ENCODE measurements around the gene SCML2.
"Not testable (repeated sequence)": the region's sequence is repeated elsewhere in the genome, so short reads cannot be mapped to it uniquely, and the experiment has no call there.

Gene SCML2

DNA sequence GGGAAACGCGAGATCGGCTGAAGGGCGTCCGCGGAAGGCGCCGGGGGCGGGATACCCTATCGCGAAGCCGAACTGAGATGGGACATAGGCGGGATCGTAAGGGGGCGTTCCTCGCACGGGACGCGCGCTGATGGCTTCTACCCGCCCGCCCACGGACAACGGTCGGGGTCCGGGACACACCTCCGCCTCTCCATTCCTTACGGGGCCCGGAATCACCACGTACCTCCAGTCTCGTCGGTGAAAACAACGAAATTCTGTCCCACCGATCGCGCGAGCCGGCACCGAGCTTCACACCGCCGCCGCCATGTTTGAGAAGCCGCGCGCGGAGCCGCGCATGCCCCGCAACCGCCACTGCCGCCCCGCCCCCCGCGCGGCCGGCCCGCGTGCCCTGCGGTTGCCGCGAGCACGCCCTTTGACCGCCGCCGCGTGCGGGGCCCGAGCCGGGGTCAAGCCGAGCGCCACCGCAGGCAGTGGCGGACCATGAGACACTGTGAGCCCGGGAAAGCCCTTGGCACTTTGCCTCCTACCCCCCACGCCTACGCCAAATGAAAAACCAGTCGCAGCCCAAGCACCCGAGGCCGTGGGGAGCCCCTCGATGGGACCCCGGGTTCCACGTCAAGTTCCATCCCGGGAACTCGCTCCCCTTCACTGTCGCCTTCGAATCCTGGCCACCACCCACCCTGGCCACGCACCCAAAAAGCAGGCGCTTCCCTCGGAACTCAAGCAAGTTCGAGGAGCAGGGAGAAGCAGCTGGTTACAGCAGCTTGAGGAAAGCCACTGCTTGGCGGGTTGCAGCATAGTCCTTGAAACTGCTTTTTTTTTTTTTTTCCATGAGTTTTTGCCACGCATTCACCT is at the start of gene SCML2:
SCML2 (minus strand) TSS at position 320 of the 855 bp plus-strand sequence. CDS start 20,617 bp downstream, outside the sequence.
- DNase-seq (ENCODE audit: low spot score), result peak; percentile 9

DNA sequence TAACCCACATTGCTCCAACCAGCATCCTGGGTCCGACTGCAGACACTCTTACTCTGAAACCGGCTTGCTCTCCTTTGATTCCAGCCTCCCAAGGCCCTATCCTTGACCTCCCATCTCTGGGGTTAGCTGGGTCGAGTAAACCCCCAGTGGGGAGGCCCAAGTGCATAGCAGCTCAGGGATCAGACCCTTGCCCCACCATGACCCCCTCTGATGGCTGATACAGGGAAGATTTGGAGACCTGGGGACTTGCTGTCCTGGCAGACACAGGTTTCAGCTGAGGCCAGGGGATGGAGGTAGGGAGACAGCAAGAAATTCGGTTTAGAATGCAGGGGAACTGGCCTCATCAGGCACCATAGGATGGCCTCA is 47.3 kb upstream of the SCML2 start:
- no peak for DNase-seq (ENCODE audit: low spot score)

DNA sequence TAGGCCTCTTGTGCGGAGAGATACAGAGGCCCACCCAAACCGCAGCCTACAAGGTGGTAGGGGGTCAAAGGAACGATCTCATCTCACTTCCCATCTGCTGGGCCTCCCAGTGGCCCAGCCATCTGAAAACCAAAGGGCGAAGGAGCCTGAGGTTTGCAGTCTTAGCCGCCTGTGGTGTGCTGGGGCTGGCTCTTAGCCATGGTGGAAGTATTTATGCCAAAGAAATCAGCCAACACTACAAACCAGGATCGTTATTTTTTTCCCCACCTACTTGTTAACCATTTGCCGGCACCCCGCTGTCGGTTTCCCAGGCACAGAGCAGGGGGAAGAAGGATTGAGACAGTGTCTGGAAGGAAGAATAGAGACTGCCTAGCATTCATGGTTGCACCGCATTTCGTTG is 40.0 kb upstream of the SCML2 start:
- no peak for DNase-seq (ENCODE audit: low spot score)

DNA sequence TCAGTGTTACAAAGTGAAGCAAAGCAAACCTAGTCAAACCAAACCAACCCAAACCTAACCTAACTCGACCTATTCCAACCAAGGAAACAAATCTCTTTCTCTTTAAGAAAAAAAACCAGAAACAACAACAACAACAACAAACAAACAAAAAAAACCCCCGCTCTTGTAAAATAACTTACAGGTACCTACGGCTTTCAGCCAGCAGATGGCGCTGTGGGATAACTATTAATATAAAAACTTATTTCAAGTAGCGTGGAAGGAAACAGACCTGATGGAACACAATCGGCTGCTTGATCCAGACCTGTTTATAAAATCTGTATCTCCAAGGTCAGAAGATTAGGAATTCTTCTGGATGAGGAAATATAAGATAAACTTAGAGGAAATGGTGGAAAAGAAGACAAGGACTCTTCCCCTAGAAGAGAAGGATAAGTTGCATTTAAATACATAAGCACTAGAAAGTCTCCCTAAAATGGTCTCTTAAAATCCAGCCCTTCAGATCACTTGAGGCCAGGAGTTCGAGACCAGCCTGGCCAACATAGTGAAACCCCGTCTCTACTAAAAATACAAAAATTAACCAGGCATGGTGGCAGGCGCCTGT is 36.6 kb upstream of the SCML2 start:
- DNase-seq (ENCODE audit: low spot score), result peak; percentile 61

DNA sequence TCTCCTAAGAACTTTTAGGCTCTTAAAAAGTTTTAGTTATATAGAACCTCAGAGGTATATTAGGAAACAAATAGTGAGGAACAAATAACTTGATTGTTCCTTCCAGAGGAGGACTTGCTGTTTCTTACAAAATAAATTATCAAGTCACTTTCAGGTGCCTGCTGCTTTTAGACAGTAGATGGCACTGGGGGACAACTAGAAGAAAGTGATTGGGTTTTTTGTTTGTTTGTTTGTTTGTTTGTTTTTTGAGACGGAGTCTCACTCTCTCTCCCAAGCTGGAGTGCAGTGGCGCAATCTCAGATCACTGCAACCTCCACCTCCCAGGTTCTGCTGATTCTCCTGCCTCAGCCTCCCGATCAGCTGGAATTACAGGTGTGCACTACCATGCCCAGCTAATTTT is 35.5 kb upstream of the SCML2 start:
- DNase-seq (ENCODE audit: low spot score), result peak; percentile 13

DNA sequence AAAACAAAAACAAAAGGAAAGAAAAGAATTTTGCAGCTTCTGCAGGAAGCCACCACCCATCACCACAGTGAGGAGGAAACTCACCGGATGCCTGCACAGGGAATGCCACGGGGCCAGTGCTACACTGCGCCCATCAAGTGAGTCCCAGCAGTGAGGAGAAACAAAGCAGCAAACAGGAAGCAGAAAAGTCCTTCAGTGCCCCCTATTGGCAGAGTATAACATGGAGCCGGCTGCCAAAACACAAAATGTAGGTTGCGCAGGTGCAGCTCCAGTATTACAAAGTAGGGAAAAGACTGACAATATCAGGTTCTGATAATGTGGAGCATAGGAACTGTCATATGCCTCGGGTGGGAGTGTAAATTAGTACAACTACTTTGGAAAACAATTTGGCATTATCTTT is 23.3 kb upstream of the SCML2 start:
- peak; percentile 21 for DNase-seq (ENCODE audit: low spot score)

DNA sequence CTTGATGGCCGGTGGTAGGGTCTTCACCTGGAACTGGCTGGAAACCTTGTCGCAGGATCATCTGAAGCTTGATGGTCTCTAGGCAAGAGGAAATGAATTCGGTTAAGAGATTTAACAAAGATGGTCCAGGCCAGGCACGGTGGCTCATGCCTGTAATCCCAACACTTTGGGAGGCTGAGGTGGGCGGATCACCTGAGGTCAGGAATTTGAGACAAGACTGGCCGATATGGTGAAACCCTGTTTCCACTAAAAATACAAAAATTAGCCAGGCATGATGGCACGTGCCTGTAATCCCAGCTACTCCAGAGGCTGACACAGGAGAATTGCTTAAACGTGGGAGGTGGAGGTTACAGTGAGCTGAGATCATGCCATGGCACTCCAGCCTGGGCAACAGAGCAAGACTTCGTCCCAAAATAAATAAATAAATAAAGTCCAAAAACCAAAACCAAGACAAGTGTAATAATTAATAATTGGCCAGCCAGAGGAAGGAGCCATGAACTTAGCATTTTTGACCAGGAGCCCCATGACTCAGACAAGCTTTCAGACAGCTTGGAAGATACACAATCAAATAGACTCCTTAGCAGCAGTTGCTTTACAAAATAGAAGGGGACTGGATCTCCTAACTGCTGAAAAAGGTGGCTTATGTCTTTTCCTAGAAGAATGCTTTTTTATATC is 20.8 kb upstream of the SCML2 start:
- DNase-seq (ENCODE audit: low spot score), result not testable (repeated sequence)

DNA sequence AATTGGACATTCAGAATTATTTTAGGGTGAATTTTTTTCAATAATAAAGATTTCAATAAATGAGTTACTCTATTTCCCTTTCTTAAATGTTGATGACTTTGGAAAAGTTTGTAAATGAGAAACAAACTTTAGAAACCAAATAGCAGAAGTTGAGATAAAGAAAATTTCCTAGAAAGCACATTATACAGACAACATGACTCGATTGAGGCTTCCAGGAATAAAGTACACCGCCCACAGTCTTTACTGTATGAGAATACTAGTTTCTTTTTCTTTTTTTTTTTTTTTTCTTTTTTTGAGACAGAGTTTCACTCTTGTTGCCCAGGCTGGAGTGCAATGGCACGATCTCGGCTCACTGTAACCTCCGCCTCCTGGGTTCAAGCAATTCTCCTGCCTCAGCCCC is 14.6 kb upstream of the SCML2 start:
- not testable (repeated sequence) for DNase-seq (ENCODE audit: low spot score)

DNA sequence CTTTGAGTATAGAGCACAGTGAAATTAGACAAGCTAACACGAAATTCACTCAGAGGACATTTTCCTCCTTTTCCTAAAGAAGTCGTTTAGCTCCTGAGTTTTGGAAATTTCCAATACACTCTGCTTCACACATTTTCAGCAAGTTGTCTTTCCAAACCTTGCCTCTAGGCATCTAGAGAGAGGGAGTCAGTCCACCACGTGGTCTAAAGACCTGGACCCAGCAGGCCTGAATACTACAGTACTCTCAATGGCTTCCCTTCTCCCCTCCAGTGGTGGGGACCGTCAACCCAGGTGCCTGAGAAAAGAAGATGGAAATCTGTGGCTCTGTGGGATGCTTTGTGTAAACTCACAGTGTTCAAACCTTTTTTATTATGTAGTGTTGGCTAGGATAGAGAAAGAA is 13.9 kb upstream of the SCML2 start:
- DNase-seq (ENCODE audit: low spot score), result no peak

DNA sequence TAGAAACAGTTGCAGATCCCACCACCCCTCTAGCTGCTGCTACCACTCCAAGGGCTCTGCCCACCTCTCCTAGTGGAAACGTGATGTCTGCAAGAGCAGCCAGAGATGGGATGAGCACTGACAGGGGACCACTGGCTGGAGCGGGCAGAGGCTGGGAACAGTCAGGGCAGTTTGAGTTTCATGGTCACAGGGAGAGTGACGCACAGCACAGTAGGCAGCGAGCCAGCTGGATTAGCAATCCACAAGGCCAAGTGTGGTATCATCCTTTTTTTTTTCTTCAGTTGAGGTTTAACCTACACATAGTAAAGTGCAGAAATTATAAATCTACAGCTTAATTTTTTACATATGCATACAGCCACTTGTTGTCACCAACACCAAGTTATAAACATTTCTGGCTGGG is 6.4 kb upstream of the SCML2 start:
- DNase-seq (ENCODE audit: low spot score), result no peak

DNA sequence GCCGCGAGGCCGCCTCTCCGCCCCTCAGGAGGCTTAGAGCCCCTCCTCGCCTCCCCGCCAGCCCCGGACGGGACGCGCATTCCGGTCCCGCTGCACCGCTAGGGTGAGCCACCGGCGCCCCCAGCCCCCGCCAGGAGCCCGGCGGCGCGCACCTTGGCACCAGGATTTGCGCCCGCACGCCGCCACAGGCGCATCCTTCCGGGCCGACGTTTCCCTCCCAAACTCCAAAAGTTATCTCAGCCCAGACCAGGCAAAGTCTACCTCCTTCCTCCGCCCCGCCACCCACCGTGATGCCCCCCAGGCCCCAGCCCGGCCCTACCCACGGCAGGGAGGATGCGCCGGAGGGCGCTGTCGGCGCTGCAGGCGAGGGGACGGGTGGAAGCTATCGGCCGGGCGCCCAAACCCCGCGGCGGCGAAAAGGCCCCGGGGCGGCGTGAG is 538 bp downstream of the SCML2 start:
- DNase-seq (ENCODE audit: low spot score), result no peak

DNA sequence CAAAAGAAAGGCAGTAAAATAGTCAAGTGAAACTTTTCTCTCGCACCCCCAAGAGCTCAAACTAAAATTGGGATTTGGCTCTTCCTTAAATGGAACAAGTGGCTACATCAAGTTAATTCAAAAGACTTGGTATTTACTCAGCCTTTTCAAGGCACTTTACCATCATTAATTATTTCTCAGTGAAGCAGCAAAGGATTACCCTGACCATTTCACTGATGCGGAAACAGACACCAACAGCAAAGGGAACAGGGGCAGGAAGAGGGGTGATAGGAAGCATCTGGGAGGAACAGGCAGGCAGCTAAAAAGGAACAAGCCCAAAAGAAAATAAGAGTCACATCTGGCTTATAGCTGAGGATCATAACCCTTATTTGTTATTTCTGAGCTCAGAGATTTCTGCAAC is 2.7 kb downstream of the SCML2 start:
- no peak for DNase-seq (ENCODE audit: low spot score)

DNA sequence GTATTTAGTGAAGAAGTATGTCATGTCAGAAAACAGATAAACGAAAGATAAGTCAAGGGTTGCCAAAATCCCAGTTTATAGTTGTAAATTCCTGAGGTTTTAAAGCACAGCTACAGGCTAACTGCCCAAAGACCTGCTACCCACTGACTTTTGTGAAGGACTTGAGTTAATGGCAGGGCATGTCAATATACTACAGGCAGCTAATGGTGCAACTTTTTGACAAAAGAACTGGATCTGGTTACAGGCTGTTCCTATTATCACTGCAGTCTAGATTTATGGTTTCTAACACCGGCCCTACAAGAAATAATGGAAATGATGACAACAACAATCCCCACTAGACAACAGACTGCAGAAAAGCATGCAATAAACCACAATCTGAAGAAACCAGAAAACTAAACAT is 6.4 kb downstream of the SCML2 start:
- DNase-seq (ENCODE audit: low spot score), result no peak

DNA sequence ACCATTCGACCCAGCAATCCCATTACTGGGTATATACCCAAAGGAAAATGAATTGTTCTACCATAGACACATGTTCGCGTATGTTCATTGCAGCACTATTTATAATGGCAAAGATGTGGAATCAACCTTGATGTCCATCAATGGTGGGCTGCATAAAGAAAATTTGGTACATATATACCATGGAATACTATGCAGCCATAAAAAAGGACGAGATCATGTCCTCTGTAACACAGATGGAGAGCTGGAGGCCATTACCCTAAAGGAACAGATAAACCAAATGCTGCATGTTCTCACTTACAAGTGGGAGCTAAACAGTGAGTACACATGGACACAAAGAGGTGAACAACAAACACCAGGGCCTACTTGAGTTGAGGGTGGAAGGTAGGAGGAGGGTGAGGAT is 45.1 kb downstream of the SCML2 start:
- no peak for DNase-seq (ENCODE audit: low spot score)

DNA sequence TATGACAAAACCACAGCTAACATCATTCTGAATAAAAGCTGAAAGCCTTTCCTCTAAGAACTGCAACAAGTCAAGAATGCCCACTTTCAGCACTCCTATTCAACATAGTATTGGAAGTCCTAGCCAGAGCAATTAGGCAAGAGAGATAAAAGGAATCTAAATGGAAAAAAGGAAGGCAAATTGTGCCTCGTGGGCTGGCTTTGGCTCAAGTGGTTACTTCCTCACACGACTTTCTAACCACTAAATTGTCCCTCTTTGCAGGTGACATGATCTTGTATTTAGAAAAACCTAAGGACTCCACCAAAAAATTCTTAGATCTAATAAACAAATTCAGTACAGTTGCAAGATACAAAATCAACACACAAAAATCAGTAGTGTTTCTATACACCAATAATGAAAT is 57.2 kb downstream of the SCML2 start:
- DNase-seq (ENCODE audit: low spot score), result no peak

DNA sequence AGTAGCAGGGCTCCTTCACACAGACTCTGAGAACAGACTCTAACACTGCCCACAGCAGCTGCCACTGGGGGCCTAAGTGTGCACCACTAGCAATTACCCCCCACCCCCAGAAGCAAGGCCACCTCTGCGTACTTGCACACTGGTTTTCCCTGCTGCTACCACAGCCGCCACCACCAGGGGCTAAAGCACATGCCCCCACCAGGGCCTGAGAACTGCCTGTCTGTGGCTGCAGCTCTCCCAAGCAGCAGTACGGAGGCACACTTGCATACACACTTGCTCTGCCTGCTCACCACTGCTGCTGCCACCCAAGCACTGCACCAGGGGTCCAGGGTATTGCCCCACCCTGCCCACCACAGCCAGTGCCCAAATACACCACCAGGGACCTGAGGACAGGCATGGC is 59.6 kb downstream of the SCML2 start:
- no peak for DNase-seq (ENCODE audit: low spot score)

DNA sequence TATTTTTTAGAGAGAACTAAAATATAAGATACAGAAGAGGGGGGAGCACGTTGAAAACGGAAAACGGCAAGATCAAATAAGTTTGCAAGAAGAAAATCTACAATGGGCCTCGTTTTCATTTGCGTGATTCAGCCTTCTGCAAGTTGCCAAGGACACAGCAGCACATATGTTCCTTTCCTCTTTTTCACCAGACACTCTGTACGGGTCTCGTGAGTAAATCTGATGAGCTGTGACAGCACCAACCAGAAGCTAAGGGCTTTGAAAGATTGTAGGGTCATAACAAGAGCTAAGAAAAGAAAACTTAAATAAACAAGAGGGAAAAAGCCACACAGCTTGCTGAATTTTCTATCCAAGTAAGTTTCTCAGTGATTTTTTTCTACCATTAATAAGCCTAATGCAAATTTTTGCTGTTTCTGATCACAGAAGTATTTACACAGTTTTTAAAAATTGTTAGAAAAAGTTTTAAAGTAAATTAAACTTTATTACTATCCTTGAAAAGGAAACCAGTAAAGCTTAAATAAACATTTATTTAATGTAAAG is 63.4 kb downstream of the SCML2 start:
- no peak for DNase-seq (ENCODE audit: low spot score)

DNA sequence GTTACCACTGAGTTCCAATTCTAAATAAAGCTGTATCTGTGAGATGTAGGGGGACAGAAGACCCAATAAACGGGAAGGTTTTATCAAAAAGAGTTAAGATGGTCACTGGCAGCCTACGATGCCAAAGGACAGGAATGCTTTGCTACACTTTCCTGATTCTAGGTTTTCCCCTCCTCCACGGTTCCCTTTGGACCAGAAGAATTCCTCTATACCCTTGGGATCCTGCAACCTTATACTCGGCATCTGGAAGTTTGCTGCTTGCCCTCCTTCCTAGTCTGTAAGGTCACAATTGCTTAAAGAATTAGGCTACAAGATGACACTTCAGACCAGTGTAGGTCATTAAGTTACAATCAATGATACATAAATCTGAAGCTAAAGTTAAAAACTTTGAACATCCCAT is 64.3 kb downstream of the SCML2 start:
- DNase-seq (ENCODE audit: low spot score), result no peak

DNA sequence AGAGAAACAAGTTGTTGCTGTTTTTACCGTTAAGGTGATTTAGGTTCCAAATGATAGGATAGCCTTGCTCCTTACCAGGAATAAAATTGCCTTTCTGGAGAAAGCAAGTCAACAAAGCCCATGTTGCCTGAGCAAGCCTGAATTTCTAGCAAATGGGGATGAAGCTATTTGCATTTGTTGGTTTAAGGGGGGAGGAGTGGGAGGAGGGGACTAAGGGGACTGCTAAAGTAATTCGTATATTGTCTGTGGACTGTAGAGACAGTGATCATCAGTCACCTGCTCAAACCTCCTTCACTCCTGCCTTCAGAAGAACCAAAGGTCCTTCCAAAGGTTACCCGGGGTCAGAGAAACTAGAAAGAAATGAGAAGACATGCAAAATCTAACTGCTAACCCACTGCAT is 65.8 kb downstream of the SCML2 start:
- DNase-seq (ENCODE audit: low spot score), result no peak

DNA sequence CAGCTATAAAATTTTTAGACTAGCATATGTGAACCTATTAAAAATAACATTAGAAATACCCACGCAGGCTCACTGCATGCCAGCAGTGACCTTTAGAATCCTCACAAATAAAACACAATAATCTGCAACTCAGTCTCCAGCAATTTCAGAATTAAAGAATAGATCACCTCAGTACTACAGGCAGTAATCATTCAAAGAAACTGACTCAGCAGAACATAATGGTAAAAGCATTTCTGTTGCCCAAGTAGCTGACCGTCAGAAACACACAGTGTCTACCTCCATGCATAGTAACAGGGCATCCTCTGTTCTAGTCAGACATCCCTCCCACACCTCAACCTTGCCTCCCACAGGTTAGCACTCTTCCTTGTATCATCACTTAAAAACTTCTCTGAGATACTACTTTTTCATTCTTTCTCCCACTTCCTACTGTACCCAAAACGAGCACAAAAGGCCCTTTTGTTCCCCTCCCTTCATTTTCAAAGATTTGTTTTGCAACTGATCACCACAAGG is 68.1 kb downstream of the SCML2 start:
- DNase-seq (ENCODE audit: low spot score), result no peak

DNA sequence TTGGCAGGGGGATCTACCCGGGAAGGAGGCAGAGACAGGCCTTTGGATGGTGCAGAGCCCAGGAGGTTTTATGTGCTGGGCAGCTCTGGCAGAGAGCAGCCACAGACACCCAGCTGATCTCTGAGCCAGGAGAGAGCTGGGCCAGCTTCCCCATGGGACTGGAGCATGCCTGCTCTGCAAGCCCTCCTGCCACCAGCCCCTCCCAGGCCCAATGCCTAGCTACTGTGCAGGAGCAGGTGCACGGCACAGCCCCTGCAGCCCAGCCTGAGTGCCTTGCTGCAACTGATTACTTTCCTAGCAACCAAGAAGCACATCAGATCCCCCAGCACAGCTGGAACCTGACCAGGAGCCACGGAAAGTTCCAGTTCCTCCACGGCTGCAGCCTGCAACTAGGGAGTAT is 76.0 kb downstream of the SCML2 start:
- DNase-seq (ENCODE audit: low spot score), result no peak

DNA sequence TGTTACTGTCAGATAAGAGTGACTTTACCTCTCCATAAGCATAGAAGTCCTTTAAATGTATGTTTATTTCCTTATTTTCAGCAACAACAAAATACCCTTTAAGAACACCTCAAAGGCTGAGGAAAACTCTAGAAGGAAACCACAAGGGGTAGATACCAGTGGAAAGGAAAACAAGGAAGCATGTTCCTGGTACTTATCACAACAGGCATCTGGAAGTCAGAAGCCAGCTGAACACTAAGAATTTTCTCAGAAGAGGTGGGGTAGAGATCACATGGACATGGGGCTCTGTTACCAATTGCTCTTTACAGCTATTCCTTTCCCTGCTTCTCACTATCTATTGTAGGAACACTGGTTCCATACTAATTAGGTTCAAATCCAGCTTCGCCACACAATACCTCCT is 82.3 kb downstream of the SCML2 start:
- no peak for DNase-seq (ENCODE audit: low spot score)

DNA sequence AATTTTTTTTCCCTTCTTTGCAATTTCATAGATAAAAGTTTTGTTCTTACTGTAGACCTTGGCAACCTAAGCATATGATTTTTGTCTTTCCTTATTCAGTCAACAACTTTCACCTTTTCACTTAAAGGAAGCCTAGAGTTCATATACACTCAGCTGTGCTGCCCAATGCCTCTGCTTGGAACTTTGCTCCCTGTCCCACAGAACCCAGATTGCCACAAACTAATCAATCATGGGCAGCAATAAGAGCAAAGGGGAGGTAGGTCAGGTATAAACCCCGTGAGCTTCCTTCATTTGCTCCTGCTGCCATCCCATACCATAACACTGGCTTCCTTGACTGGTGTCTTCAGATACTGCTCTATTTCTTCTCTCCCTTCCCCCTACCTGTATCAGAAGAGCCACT is 82.8 kb downstream of the SCML2 start:
- DNase-seq (ENCODE audit: low spot score), result no peak

Data from SW480 (cell line).